GM23338 (cell line): Measurements from ENCODE around the gene SMTNL1. TPM values are rescaled to one million over a fixed set of nuclear protein-coding genes. Genes with fewer than 3 reads are reported as not detected.

Source experiments
- ATAC-seq: fragments of 200-7000 bp; cut with Tn5 transposase; 3 replicates; pipeline ENCODE4 v1.9.1; 2020
- DNase-seq: peaks from one replicate; pipeline ENCODE4 v3.0.0-alpha.2; 2015; ENCODE audit warnings: low spot score
- H2AFZ ChIP-seq: fragments of 200-600 bp; sonication (generic); 2 replicates; pipeline ENCODE4 v1.8.0; 2016; ENCODE audit warnings: antibody characterized with exemption, mild to moderate bottlenecking, moderate library complexity
- H3F3A ChIP-seq: fragments of 200-600 bp; sonication (generic); replicated peaks from 2 replicates; pipeline ENCODE4 v1.8.0; 2017; ENCODE audit warnings: antibody characterized with exemption, mixed run types, low read depth
- H3K27ac ChIP-seq: fragments of 200-600 bp; sonication (generic); 2 replicates; pipeline ENCODE4 v1.6.1; 2016; ENCODE audit warnings: low read depth
- H3K27me3 ChIP-seq: fragments of 200-600 bp; sonication (generic); 2 replicates; pipeline ENCODE4 v1.8.0; 2016; ENCODE audit warnings: mild to moderate bottlenecking, mixed run types, moderate library complexity; ENCODE audit not compliant: insufficient read depth
- H3K36me3 ChIP-seq: fragments of 200-600 bp; sonication (generic); 2 replicates; pipeline ENCODE4 v1.8.0; 2016; ENCODE audit warnings: mild to moderate bottlenecking; ENCODE audit not compliant: insufficient read depth
- H3K4me1 ChIP-seq: fragments of 200-600 bp; sonication (generic); 2 replicates; pipeline ENCODE4 v1.8.0; 2016; ENCODE audit warnings: mild to moderate bottlenecking, moderate library complexity; ENCODE audit not compliant: insufficient read depth
- H3K4me2 ChIP-seq: fragments of 200-600 bp; sonication (generic); 2 replicates; pipeline ENCODE4 v1.7.1; 2017; ENCODE audit warnings: mixed run types
- H3K4me3 ChIP-seq: fragments of 200-600 bp; sonication (generic); 2 replicates; pipeline ENCODE4 v1.6.1; 2016; ENCODE audit warnings: mixed run types
- H3K79me2 ChIP-seq: fragments of 200-600 bp; sonication (generic); replicated peaks from 2 replicates; pipeline ENCODE4 v1.8.0; 2017; ENCODE audit warnings: mild to moderate bottlenecking; ENCODE audit not compliant: insufficient read depth
- H3K9me2 ChIP-seq: fragments of 200-600 bp; sonication (generic); 2 replicates; pipeline ENCODE4 v1.8.0; 2017; ENCODE audit not compliant: insufficient read depth
- H4K20me1 ChIP-seq: fragments of 200-600 bp; sonication (generic); replicated peaks from 2 replicates; pipeline ENCODE4 v1.8.0; 2017; ENCODE audit warnings: mild to moderate bottlenecking; ENCODE audit not compliant: insufficient read depth
- H3K27ac Mint-ChIP-seq: 2 replicates; pipeline ENCODE4 v1.8.0; 2020; ENCODE audit warnings: inconsistent platforms, mild to moderate bottlenecking, moderate library complexity, mixed read lengths
- H3K27me3 Mint-ChIP-seq: 3 replicates; pipeline ENCODE4 v1.8.0; 2022; ENCODE audit warnings: low read depth, mild to moderate bottlenecking, moderate library complexity, mixed read lengths, inconsistent platforms; ENCODE audit not compliant: insufficient read depth, poor library complexity
- H3K36me3 Mint-ChIP-seq: 3 replicates; pipeline ENCODE4 v1.8.0; 2021; ENCODE audit warnings: low read depth, mild to moderate bottlenecking, inconsistent platforms, moderate library complexity, mixed read lengths
- H3K4me1 Mint-ChIP-seq: 3 replicates; pipeline ENCODE4 v1.8.0; 2020; ENCODE audit warnings: mild to moderate bottlenecking, inconsistent platforms, mixed read lengths
- H3K4me3 Mint-ChIP-seq: 3 replicates; pipeline ENCODE4 v1.8.0; 2021; ENCODE audit warnings: moderate library complexity, mild to moderate bottlenecking, inconsistent platforms, mixed read lengths
- H3K9me3 Mint-ChIP-seq: 3 replicates; pipeline ENCODE4 v1.8.0; 2020; ENCODE audit warnings: moderate library complexity, mild to moderate bottlenecking, inconsistent platforms, mixed read lengths
- EZH2 ChIP-seq: fragments of 200-600 bp; sonication (generic); IDR thresholded peaks from one replicate; pipeline ENCODE4 v1.8.0; 2017; ENCODE audit warnings: antibody characterized with exemption, mild to moderate bottlenecking, low read depth; ENCODE audit not compliant: unreplicated experiment
- EZH2phosphoT487 ChIP-seq: fragments of 200-600 bp; sonication (generic); IDR thresholded peaks from one replicate; pipeline ENCODE4 v1.8.1; 2018; ENCODE audit warnings: antibody characterized with exemption; ENCODE audit not compliant: unreplicated experiment
- JUNB ChIP-seq: IDR thresholded peaks from one replicate; pipeline ENCODE4 v1.6.1; 2016; ENCODE audit warnings: antibody characterized with exemption; ENCODE audit not compliant: unreplicated experiment
- NANOG ChIP-seq: IDR thresholded peaks from 2 replicates; pipeline ENCODE4 v1.6.1; 2016; ENCODE audit warnings: antibody characterized with exemption, borderline replicate concordance
- POLR2AphosphoS5 ChIP-seq: IDR thresholded peaks from 2 replicates; pipeline ENCODE4 v1.6.1; 2016; ENCODE audit warnings: antibody characterized with exemption, low read depth
- STAT1 ChIP-seq: IDR thresholded peaks from one replicate; pipeline ENCODE4 v1.6.1; 2016; ENCODE audit warnings: antibody characterized with exemption; ENCODE audit not compliant: unreplicated experiment
- ZNF114 ChIP-seq: fragments of 250-450 bp; sonication (Bioruptor Pico); IDR thresholded peaks from 2 replicates; pipeline ENCODE4 v1.5.0; 2020; ENCODE audit warnings: mild to moderate bottlenecking, moderate library complexity
- ZNF331 ChIP-seq: fragments of 250-450 bp; sonication (Bioruptor Pico); IDR thresholded peaks from 2 replicates; pipeline ENCODE4 v1.5.0; 2020; ENCODE audit warnings: low read depth, mild to moderate bottlenecking, moderate library complexity
- polyA plus RNA-seq: library from polyadenylated mRNA; unstranded; fragments of >200 nt; fragmentation: Nextera tagmentation; extraction: Ambion mirVana; gene quantifications from 2 replicates; pipeline ENCODE4 v1.2.1, GENCODE V29; 2016
- total RNA-seq: library from RNA; depleted of rRNA; stranded (reverse); fragments of >200 nt; shearing (Covaris generic); gene quantifications from 2 replicates; pipeline ENCODE4 v1.2.3, GENCODE V29; 2014
- TF ChIP-seq, protein P1 (sequence below): fragments of 250-450 bp; sonication (Bioruptor Pico); IDR thresholded peaks from 2 replicates; pipeline ENCODE4 v1.5.0; 2020; ENCODE audit warnings: mild to moderate bottlenecking, moderate library complexity
- TF ChIP-seq, protein P2 (sequence below): IDR thresholded peaks from 2 replicates; pipeline ENCODE4 v1.6.1; 2016; ENCODE audit warnings: antibody characterized with exemption
- TF ChIP-seq, protein P3 (sequence below): IDR thresholded peaks from one replicate; pipeline ENCODE4 v1.6.1; 2018; ENCODE audit warnings: antibody characterized with exemption; ENCODE audit not compliant: unreplicated experiment

SMTNL1 gene
- total and polyA plus RNA-seq, 2 experiments from 2014 or later: 0.31 to 0.70 TPM

DNA sequence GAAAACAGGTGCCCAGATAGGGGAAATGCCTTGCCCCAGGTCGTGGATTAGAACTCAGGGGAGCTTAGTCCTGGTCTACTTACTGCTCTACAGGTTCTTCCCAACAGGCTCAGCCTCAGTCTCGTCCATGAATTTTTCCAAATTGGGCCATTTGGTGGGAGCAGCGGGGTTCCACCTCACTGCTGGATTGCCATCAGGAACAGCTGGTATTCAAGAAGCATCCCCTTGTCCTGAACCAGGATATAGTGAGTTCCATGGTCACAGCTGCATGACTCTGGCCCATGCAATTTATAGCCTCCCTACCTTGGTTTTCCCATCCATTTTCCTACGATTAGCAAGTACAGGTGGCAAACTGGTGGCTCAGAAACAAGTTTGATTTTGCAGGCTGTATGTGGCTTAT lies 36.7 kb downstream of the SMTNL1 start:
- Mint-ChIP-seq H3K4me3 (no peak overlapping the region), H3K36me3 (no peaks in the 10 kb centered on the region), H3K9me3 (no peaks in the 10 kb centered on the region), H3K27ac (no peak overlapping the region), H3K4me1 (peaks cover 21% of the 10 kb centered on the region), H3K27me3 (peaks cover 4% of the 10 kb centered on the region)
- peaks cover 21% of the 10 kb centered on the region for H3K4me1 ChIP-seq
- H4K20me1 ChIP-seq: no peaks in the 10 kb centered on the region
- H3K4me2 ChIP-seq: no peak overlapping the region
- H3K79me2 ChIP-seq: no peaks in the 10 kb centered on the region
- no peaks in the 10 kb centered on the region for H3K9me2 ChIP-seq
- peak; percentile 60 for ATAC-seq
- H3K36me3 ChIP-seq: no peaks in the 10 kb centered on the region
- no peaks in the 10 kb centered on the region for H3K27me3 ChIP-seq
- no peak overlapping the region for H3K27ac ChIP-seq
- no peak for DNase-seq
- no peak for TF ChIP-seq EZH2phosphoT487
- TF ChIP-seq EZH2: no peak
- TF ChIP-seq, protein P1, sequence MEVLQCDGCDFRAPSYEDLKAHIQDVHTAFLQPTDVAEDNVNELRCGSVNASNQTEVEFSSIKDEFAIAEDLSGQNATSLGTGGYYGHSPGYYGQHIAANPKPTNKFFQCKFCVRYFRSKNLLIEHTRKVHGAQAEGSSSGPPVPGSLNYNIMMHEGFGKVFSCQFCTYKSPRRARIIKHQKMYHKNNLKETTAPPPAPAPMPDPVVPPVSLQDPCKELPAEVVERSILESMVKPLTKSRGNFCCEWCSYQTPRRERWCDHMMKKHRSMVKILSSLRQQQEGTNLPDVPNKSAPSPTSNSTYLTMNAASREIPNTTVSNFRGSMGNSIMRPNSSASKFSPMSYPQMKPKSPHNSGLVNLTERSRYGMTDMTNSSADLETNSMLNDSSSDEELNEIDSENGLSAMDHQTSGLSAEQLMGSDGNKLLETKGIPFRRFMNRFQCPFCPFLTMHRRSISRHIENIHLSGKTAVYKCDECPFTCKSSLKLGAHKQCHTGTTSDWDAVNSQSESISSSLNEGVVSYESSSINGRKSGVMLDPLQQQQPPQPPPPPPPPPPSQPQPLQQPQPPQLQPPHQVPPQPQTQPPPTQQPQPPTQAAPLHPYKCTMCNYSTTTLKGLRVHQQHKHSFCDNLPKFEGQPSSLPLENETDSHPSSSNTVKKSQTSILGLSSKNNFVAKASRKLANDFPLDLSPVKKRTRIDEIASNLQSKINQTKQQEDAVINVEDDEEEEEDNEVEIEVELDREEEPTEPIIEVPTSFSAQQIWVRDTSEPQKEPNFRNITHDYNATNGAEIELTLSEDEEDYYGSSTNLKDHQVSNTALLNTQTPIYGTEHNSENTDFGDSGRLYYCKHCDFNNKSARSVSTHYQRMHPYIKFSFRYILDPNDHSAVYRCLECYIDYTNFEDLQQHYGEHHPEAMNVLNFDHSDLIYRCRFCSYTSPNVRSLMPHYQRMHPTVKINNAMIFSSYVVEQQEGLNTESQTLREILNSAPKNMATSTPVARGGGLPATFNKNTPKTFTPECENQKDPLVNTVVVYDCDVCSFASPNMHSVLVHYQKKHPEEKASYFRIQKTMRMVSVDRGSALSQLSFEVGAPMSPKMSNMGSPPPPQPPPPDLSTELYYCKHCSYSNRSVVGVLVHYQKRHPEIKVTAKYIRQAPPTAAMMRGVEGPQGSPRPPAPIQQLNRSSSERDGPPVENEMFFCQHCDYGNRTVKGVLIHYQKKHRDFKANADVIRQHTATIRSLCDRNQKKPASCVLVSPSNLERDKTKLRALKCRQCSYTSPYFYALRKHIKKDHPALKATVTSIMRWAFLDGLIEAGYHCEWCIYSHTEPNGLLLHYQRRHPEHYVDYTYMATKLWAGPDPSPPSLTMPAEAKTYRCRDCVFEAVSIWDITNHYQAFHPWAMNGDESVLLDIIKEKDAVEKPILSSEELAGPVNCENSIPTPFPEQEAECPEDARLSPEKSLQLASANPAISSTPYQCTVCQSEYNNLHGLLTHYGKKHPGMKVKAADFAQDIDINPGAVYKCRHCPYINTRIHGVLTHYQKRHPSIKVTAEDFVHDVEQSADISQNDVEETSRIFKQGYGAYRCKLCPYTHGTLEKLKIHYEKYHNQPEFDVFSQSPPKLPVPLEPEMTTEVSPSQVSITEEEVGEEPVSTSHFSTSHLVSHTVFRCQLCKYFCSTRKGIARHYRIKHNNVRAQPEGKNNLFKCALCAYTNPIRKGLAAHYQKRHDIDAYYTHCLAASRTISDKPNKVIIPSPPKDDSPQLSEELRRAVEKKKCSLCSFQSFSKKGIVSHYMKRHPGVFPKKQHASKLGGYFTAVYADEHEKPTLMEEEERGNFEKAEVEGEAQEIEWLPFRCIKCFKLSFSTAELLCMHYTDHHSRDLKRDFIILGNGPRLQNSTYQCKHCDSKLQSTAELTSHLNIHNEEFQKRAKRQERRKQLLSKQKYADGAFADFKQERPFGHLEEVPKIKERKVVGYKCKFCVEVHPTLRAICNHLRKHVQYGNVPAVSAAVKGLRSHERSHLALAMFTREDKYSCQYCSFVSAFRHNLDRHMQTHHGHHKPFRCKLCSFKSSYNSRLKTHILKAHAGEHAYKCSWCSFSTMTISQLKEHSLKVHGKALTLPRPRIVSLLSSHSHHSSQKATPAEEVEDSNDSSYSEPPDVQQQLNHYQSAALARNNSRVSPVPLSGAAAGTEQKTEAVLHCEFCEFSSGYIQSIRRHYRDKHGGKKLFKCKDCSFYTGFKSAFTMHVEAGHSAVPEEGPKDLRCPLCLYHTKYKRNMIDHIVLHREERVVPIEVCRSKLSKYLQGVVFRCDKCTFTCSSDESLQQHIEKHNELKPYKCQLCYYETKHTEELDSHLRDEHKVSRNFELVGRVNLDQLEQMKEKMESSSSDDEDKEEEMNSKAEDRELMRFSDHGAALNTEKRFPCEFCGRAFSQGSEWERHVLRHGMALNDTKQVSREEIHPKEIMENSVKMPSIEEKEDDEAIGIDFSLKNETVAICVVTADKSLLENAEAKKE (CRISPR knock-in tag): no peak
- no peak for TF ChIP-seq ZNF114
- TF ChIP-seq STAT1: no peak
- TF ChIP-seq POLR2AphosphoS5: no peak
- TF ChIP-seq, protein P2, sequence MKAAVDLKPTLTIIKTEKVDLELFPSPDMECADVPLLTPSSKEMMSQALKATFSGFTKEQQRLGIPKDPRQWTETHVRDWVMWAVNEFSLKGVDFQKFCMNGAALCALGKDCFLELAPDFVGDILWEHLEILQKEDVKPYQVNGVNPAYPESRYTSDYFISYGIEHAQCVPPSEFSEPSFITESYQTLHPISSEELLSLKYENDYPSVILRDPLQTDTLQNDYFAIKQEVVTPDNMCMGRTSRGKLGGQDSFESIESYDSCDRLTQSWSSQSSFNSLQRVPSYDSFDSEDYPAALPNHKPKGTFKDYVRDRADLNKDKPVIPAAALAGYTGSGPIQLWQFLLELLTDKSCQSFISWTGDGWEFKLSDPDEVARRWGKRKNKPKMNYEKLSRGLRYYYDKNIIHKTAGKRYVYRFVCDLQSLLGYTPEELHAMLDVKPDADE: no peak
- TF ChIP-seq, protein P3, sequence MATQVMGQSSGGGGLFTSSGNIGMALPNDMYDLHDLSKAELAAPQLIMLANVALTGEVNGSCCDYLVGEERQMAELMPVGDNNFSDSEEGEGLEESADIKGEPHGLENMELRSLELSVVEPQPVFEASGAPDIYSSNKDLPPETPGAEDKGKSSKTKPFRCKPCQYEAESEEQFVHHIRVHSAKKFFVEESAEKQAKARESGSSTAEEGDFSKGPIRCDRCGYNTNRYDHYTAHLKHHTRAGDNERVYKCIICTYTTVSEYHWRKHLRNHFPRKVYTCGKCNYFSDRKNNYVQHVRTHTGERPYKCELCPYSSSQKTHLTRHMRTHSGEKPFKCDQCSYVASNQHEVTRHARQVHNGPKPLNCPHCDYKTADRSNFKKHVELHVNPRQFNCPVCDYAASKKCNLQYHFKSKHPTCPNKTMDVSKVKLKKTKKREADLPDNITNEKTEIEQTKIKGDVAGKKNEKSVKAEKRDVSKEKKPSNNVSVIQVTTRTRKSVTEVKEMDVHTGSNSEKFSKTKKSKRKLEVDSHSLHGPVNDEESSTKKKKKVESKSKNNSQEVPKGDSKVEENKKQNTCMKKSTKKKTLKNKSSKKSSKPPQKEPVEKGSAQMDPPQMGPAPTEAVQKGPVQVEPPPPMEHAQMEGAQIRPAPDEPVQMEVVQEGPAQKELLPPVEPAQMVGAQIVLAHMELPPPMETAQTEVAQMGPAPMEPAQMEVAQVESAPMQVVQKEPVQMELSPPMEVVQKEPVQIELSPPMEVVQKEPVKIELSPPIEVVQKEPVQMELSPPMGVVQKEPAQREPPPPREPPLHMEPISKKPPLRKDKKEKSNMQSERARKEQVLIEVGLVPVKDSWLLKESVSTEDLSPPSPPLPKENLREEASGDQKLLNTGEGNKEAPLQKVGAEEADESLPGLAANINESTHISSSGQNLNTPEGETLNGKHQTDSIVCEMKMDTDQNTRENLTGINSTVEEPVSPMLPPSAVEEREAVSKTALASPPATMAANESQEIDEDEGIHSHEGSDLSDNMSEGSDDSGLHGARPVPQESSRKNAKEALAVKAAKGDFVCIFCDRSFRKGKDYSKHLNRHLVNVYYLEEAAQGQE: no peak
- TF ChIP-seq NANOG: no peak
- no peak for TF ChIP-seq ZNF331 (CRISPR knock-in tag)
- TF ChIP-seq JUNB: no peak
- H3K4me3 ChIP-seq: no peak overlapping the region
- no peak overlapping the region for H2AFZ ChIP-seq
- peaks cover 5% of the 10 kb centered on the region; the same call in 1 of the 2 replicates for H3F3A ChIP-seq
